SK-N-SH (cell line): ENCODE data around the gene DCTD.

Experiments
- CHD2 ChIP-seq: fragments of 150-350 bp; IDR thresholded peaks from 2 replicates; pipeline ENCODE4 v1.6.1; 2018; ENCODE audit warnings: low read length; ENCODE audit not compliant: partially characterized antibody
- CTCF ChIP-seq: fragments of 200-600 bp; sonication (generic); IDR thresholded peaks from 2 replicates; pipeline ENCODE4 v1.6.1; 2017; ENCODE audit warnings: antibody characterized with exemption, mild to moderate bottlenecking, moderate library complexity
- EP300 ChIP-seq, 2 experiments: IDR thresholded peaks; 2 replicates each; pipeline versions ENCODE4 v1.4.0 to v1.6.1; 2012; ENCODE audit warnings: borderline replicate concordance in 1 of 2, low read depth in 1 of 2, low read length in 1 of 2
- IRF3 ChIP-seq: fragments of 150-350 bp; IDR thresholded peaks from 2 replicates; pipeline ENCODE4 v1.6.1; 2016; ENCODE audit warnings: mild to moderate bottlenecking, low read depth, low read length
- MAX ChIP-seq: IDR thresholded peaks from 2 replicates; pipeline ENCODE4 v1.4.0; 2012; ENCODE audit warnings: low read depth
- POLR2AphosphoS5 ChIP-seq: IDR thresholded peaks from 2 replicates; pipeline ENCODE4 v1.6.1; 2012; ENCODE audit warnings: low read depth, low read length
- RAD21 ChIP-seq: IDR thresholded peaks from 2 replicates; pipeline ENCODE4 v1.6.1; 2012; ENCODE audit warnings: mild to moderate bottlenecking, low read length
- REST ChIP-seq: IDR thresholded peaks from 2 replicates; pipeline ENCODE4 v1.6.1; 2012; ENCODE audit warnings: mild to moderate bottlenecking, low read depth, low read length, moderate library complexity
- SIN3A ChIP-seq: IDR thresholded peaks from 2 replicates; pipeline ENCODE4 v1.6.1; 2012; ENCODE audit warnings: low read depth, mild to moderate bottlenecking, low read length, moderate library complexity, borderline replicate concordance
- ZBTB33 ChIP-seq: IDR thresholded peaks from 2 replicates; pipeline ENCODE4 v1.4.0; 2012; ENCODE audit warnings: low read depth, borderline replicate concordance

GRCh38 chr4:182930889-182931288, 13.7 kb upstream of the DCTD start:
- no peak for TF ChIP-seq CTCF
- TF ChIP-seq REST: no peak
- no peak for TF ChIP-seq MAX
- TF ChIP-seq ZBTB33: no peak
- no peak for TF ChIP-seq IRF3
- no peak for TF ChIP-seq SIN3A
- no peak for TF ChIP-seq RAD21
- no peak for TF ChIP-seq EP300 (IDR thresholded peaks at IDR 0.05; ENCODE audit: borderline replicate concordance in 1 of 2, low read depth in 1 of 2, low read length in 1 of 2)
- no peak for TF ChIP-seq CHD2
- no peak for TF ChIP-seq POLR2AphosphoS5
